ENCODE measurements around the gene ZC3H7A.
A peak's percentile ranks its signal among the peaks of the same experiment; 100 is the strongest.

The ZC3H7A gene

GRCh38 chr16:11794996-11795886 lies 1.8 kb downstream of the ZC3H7A start:
- Histone ChIP-seq H3K79me2 (ENCODE audit: insufficient read depth, low read length) (peaks cover 65% of the 10 kb centered on the region), H3K4me2 (ENCODE audit: low read depth, low read length, poor library complexity, severe bottlenecking) (peak overlapping the region; percentile 86), H3K27me3 (ENCODE audit: insufficient read depth, low read length, poor library complexity, severe bottlenecking) (no peaks in the 10 kb centered on the region), H3K9me3 (ENCODE audit: insufficient read depth, low read depth, low read length) (no peaks in the 10 kb centered on the region), H3F3A (ENCODE audit: low read depth) (no peaks in the 10 kb centered on the region), H3K9ac (ENCODE audit: low read depth, low read length, poor library complexity, severe bottlenecking) (peak overlapping the region; percentile 98), H4K20me1 (ENCODE audit: insufficient read depth, low read length, poor library complexity, severe bottlenecking) (peaks cover 34% of the 10 kb centered on the region), H3K36me3 (ENCODE audit: insufficient read depth, low read length) (no peaks in the 10 kb centered on the region), H3K4me3 (ENCODE audit: low read length, poor library complexity, severe bottlenecking) (peak overlapping the region; percentile 89), H3K4me1 (ENCODE audit: insufficient read depth, low read length, poor library complexity, severe bottlenecking) (peaks cover 37% of the 10 kb centered on the region), H2AFZ (ENCODE audit: low read length) (no peak overlapping the region), H3K9me2 (replicated peaks; ENCODE audit: low read depth, low read length) (no peaks in the 10 kb centered on the region)
- TF ChIP-seq EZH2phosphoT487 (IDR thresholded peaks at IDR 0.05; ENCODE audit: borderline replicate concordance) (no peak), CTCF (conservative IDR thresholded peaks at IDR 0.05; ENCODE audit: low read length) (no peak)

- Histone ChIP-seq H3K9me2 (replicated peaks; ENCODE audit: low read depth, low read length) (no peaks in the 10 kb centered on the region), H3K9me3 (ENCODE audit: insufficient read depth, low read depth, low read length) (no peaks in the 10 kb centered on the region), H3K9ac (ENCODE audit: low read depth, low read length, poor library complexity, severe bottlenecking) (peak overlapping the region; percentile 58), H3K36me3 (ENCODE audit: insufficient read depth, low read length) (no peaks in the 10 kb centered on the region), H3K4me1 (ENCODE audit: insufficient read depth, low read length, poor library complexity, severe bottlenecking) (peaks cover 37% of the 10 kb centered on the region), H3K4me3 (ENCODE audit: low read length, poor library complexity, severe bottlenecking) (peak overlapping the region; percentile 89), H4K20me1 (ENCODE audit: insufficient read depth, low read length, poor library complexity, severe bottlenecking) (peaks cover 34% of the 10 kb centered on the region), H3F3A (ENCODE audit: low read depth) (no peaks in the 10 kb centered on the region), H3K4me2 (ENCODE audit: low read depth, low read length, poor library complexity, severe bottlenecking) (peak overlapping the region; percentile 86), H3K79me2 (ENCODE audit: insufficient read depth, low read length) (peaks cover 72% of the 10 kb centered on the region), H3K27me3 (ENCODE audit: insufficient read depth, low read length, poor library complexity, severe bottlenecking) (no peaks in the 10 kb centered on the region), H2AFZ (ENCODE audit: low read length) (no peak overlapping the region)
- TF ChIP-seq EZH2phosphoT487 (IDR thresholded peaks at IDR 0.05; ENCODE audit: borderline replicate concordance) (no peak), CTCF (conservative IDR thresholded peaks at IDR 0.05; ENCODE audit: low read length) (no peak)
Measured at GRCh38 chr16:11794447-11794846, 2.6 kb downstream of the ZC3H7A start.

GRCh38 chr16:11793840-11794239 lies 3.2 kb downstream of the ZC3H7A start:
- Histone ChIP-seq H3K4me3 (ENCODE audit: low read length, poor library complexity, severe bottlenecking) (peak overlapping the region; percentile 89), H3K4me2 (ENCODE audit: low read depth, low read length, poor library complexity, severe bottlenecking) (peak overlapping the region; percentile 86), H3K4me1 (ENCODE audit: insufficient read depth, low read length, poor library complexity, severe bottlenecking) (peaks cover 37% of the 10 kb centered on the region), H3K27me3 (ENCODE audit: insufficient read depth, low read length, poor library complexity, severe bottlenecking) (no peaks in the 10 kb centered on the region), H3F3A (ENCODE audit: low read depth) (no peaks in the 10 kb centered on the region), H3K36me3 (ENCODE audit: insufficient read depth, low read length) (no peaks in the 10 kb centered on the region), H2AFZ (ENCODE audit: low read length) (no peak overlapping the region), H4K20me1 (ENCODE audit: insufficient read depth, low read length, poor library complexity, severe bottlenecking) (peaks cover 34% of the 10 kb centered on the region), H3K9ac (ENCODE audit: low read depth, low read length, poor library complexity, severe bottlenecking) (peak overlapping the region; percentile 58), H3K9me2 (replicated peaks; ENCODE audit: low read depth, low read length) (no peaks in the 10 kb centered on the region), H3K79me2 (ENCODE audit: insufficient read depth, low read length) (peaks cover 79% of the 10 kb centered on the region), H3K9me3 (ENCODE audit: insufficient read depth, low read depth, low read length) (no peaks in the 10 kb centered on the region)
- TF ChIP-seq CTCF (conservative IDR thresholded peaks at IDR 0.05; ENCODE audit: low read length) (no peak), EZH2phosphoT487 (IDR thresholded peaks at IDR 0.05; ENCODE audit: borderline replicate concordance) (no peak)

Data from Loucy (cell line).